ENCODE results near the gene CADPS. TPM values are rescaled to one million over a fixed set of nuclear protein-coding genes. Genes with fewer than 3 reads are reported as not detected.

CADPS gene
- total RNA-seq, 1 experiment from 2014 or later: 5.2 TPM

DNA sequence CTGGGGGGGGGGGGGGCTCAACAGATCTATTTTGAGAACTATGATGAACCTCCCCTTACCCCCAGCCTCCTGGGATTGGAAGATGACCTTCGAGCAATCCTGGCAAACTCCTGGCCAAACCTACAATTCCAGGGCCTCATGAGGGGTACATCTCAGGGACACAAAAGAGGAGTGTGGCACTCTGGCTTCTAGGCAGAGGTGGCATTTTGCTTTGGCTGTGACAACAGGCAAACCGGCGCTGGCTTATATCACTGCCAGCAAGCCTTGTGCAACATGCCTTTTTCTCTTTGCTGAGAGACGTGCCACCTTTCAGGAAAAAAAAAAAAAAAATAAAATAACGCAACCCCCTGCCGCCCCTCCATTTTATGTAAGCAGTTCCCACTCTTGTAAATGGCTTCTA is 470.1 kb downstream of the CADPS start:
- Histone ChIP-seq H3K27me3 (ENCODE audit: control insufficient read depth, insufficient read depth, low read length) (0 out of 2 replicates have a peak, but pooled peaks cover 1% of the 10 kb centered on the region), H3K4me3 (ENCODE audit: insufficient read depth, low read depth, low read length) (no peak overlapping the region), H3K36me3 (replicated peaks; ENCODE audit: control insufficient read depth, insufficient read depth, low read length) (no peaks in the 10 kb centered on the region)
- no peak for DNase-seq

DNA sequence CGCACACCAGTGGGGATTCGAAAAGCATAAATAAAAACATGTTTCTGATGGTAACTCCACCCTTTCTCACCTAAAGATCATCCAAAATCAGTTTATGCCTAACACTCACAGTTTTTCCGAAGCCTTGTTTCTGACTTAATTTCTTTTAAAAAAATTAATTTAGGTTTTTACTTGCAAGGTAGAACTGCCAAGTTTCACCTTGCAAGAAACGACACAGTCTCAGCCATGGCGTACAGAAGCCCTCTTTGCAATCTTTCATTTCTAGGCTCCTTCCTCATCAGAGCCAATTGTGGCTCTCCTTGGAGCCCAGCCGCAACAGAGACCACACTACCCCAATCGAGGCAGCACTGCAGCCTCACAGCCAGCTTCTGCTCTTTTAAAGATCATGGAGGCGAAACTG is 470.9 kb downstream of the CADPS start:
- Histone ChIP-seq H3K36me3 (replicated peaks; ENCODE audit: control insufficient read depth, insufficient read depth, low read length) (no peaks in the 10 kb centered on the region), H3K4me3 (ENCODE audit: insufficient read depth, low read depth, low read length) (no peak overlapping the region), H3K27me3 (ENCODE audit: control insufficient read depth, insufficient read depth, low read length) (0 out of 2 replicates have a peak, but pooled peaks cover 1% of the 10 kb centered on the region)
- no peak for DNase-seq

DNA sequence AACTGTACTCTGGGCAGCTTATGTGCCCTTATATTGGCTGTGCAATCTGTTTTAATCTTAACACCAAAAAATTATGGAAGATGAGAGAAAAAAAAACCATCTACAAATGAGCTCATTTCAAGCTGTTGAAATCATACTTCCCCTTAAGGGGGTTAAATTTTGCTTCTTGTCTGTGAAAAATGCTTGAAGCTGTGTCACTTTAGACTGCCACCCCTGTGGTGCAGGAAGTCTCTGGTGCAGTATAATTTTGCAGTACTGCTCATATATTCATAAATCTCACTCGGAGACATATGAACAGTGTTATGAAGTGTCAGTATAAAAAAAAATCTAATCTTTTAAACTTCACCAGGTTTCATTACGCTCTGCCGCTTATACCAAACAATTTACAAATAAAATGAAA is 471.5 kb downstream of the CADPS start:
- 0 out of 2 replicates have a peak, but pooled peaks cover 1% of the 10 kb centered on the region for H3K27me3 ChIP-seq (ENCODE audit: control insufficient read depth, insufficient read depth, low read length)
- no peak overlapping the region for H3K4me3 ChIP-seq (ENCODE audit: insufficient read depth, low read depth, low read length)
- no peaks in the 10 kb centered on the region for H3K36me3 ChIP-seq (replicated peaks; ENCODE audit: control insufficient read depth, insufficient read depth, low read length)
- DNase-seq: no peak

DNA sequence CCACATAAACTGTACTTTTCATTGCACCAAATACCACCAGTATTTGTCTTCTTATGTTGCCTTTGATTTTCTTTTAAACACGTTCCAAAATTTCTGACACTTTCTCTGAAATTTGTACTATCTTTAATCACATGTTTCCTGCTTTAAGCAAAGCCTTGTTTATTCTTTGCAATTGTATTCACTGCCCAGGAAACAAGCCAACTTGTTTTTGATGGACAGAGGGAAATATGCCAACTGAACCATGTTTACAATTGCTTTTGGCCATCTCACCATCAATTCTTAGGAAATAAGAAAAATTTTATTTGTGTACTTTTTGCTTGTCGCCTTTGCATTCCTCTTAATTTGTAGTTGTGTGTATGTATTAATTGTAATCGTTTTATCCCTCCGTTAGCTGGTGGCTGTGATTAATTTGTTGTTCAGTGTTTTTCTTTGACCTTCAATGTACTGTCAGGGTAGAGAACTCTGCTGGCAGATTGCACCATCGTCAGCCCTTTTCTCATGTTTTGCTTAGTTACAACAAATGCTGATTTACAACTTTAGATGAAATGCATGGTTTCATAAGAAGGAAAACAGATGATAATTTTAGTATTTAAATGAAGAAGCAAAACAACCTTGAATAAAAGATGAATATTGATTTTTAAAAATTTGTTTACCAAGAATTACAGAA is 482.5 kb downstream of the CADPS start:
- Histone ChIP-seq H3K4me3 (ENCODE audit: insufficient read depth, low read depth, low read length) (no peak overlapping the region), H3K36me3 (replicated peaks; ENCODE audit: control insufficient read depth, insufficient read depth, low read length) (no peaks in the 10 kb centered on the region), H3K27me3 (ENCODE audit: control insufficient read depth, insufficient read depth, low read length) (no peaks in the 10 kb centered on the region; the same call in 1 of the 2 replicates)
- DNase-seq: no peak

DNA sequence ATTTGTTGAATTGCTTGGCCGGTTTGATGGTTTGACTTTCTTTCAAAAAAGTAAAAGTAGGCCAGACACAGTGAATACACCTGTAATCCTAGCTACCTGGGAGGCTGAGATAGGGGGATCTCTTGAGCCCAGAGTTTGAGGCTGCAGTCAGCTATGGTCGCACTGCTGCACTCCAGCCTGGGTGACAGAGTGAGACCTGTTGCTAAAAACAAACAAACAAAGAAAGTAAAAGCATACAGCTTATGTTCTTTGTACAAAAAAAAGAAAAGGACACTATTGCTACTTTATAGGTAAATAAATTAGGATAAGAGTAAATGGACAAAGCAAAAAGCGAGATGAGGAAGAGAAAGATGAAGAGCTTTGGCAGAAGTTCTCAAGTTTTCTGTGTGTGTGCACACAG is 488.0 kb downstream of the CADPS start:
- Histone ChIP-seq H3K36me3 (replicated peaks; ENCODE audit: control insufficient read depth, insufficient read depth, low read length) (no peaks in the 10 kb centered on the region), H3K4me3 (ENCODE audit: insufficient read depth, low read depth, low read length) (no peak overlapping the region), H3K27me3 (ENCODE audit: control insufficient read depth, insufficient read depth, low read length) (peaks cover 4% of the 10 kb centered on the region)
- no peak for DNase-seq

DNA sequence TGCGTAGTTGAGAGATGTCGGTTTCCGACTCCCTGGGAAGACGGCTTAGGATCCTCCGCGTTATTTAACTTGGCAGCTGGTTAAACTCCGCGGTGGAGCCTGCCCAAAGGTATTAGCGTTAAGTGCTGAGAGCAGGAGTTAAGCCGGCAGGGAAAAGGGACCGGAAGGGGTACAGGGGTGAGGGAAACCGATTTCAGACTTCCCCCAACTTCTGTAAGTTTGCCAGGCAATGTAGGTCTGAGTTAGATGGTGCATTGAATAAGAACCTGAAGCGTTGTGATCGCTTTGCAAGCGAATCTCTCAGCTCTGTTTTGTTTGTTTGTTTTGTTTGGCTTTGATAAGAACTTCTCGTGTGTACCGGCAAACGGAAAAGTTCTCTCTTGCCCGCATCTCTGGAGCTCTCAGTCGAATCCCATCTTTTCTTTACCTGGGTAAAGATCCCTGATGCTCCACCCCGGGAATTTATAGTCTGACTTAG is 495.9 kb downstream of the CADPS start:
- peak; percentile 70 for DNase-seq
- Histone ChIP-seq H3K4me3 (ENCODE audit: insufficient read depth, low read depth, low read length) (no peak overlapping the region), H3K27me3 (ENCODE audit: control insufficient read depth, insufficient read depth, low read length) (peaks cover 83% of the 10 kb centered on the region), H3K36me3 (replicated peaks; ENCODE audit: control insufficient read depth, insufficient read depth, low read length) (no peaks in the 10 kb centered on the region)

DNA sequence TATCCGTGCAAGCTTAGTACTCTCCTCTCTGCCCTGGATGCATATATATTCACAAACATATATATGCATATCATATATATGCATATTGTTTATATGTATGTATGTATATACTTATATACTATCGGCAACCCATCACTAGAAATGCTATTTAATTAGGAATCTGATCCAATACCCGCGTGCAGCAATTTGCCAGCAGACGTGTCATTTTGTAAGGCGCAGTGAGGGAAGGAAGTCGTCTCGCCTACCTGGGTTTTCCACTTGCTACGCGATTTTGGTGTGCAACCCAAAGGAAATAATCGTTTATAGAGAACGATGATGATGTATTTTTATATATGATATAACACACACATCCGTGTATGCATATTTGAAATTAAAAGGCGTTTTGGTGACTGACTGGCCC is 496.3 kb downstream of the CADPS start:
- H3K4me3 ChIP-seq (ENCODE audit: insufficient read depth, low read depth, low read length): no peak overlapping the region
- no peak for DNase-seq
- H3K27me3 ChIP-seq (ENCODE audit: control insufficient read depth, insufficient read depth, low read length): peaks cover 87% of the 10 kb centered on the region
- no peaks in the 10 kb centered on the region for H3K36me3 ChIP-seq (replicated peaks; ENCODE audit: control insufficient read depth, insufficient read depth, low read length)

DNA sequence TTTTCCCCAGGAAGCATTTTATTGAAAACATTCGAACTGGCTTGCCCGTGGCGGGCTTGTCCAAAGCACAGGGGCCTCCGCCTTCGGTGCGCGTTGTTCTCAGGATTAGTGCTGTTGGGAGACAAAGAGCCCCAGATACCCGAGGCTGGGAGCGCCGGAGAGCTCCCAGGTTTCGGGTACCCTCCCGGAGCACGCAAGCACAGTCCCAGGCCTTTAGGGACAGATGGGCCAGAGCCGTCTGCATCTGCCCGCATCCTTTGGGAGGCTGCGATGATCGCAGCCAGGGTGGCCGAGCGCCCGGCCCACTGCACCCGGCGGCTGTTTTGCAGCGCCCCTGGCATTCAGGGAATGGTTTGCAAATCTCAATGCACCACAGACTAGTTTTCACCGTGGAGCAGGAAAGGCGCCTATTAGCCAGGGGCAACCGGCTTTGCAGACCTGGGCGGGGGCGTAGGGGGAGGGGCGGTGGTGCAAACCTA is 496.9 kb downstream of the CADPS start:
- DNase-seq: peak; percentile 85
- Histone ChIP-seq H3K27me3 (ENCODE audit: control insufficient read depth, insufficient read depth, low read length) (peaks cover 91% of the 10 kb centered on the region), H3K36me3 (replicated peaks; ENCODE audit: control insufficient read depth, insufficient read depth, low read length) (no peaks in the 10 kb centered on the region), H3K4me3 (ENCODE audit: insufficient read depth, low read depth, low read length) (no peak overlapping the region)

DNA sequence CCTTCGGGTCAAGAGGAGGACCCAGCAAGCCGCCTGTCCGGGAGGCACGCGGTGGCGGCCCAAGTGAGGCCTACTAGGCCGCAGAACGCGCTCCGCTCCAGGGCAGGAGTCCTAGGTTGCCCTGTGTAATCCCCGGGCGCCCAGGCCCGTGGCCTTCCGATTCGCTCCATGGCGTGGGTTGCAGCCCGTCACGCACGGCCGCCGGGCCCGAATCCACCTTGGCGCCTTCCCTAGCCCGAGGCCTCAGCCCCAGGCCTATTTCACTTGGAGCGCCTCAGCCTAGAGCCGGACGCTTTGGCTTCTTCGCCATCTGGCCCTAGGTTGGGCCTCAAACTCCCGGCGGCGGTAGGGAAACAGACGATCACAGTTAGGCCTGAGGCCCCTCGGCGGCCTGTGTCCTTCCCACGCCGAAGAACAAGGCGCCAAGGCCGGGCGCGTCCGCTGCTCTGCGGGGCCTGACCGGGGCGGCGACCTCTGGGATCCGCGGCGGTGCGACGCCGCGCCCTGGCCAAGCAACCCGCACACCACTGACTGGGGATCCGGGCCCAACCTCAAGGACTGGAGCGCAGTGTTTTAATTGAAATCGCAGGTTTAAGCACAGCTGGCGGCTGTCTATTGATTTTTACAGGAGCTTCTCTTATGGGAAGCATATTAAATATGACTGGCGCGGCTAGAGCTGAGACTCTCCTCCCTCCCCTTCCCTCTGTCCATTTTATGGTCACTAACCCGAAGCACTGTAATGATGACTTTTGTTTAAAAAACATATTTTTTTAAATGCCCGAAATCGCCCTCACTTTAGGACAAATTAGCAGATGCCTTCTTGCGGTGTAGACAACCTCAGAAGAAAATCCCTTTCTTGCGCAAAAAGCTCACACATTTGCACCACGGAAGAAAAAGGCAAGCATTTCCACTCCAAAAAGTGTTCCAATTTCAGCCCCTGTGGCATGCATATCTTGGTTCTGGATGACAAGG is 498.0 kb downstream of the CADPS start:
- DNase-seq: peak; percentile 83
- no peak overlapping the region for H3K4me3 ChIP-seq (ENCODE audit: insufficient read depth, low read depth, low read length)
- H3K36me3 ChIP-seq (replicated peaks; ENCODE audit: control insufficient read depth, insufficient read depth, low read length): no peaks in the 10 kb centered on the region
- H3K27me3 ChIP-seq (ENCODE audit: control insufficient read depth, insufficient read depth, low read length): peaks cover 100% of the 10 kb centered on the region

DNA sequence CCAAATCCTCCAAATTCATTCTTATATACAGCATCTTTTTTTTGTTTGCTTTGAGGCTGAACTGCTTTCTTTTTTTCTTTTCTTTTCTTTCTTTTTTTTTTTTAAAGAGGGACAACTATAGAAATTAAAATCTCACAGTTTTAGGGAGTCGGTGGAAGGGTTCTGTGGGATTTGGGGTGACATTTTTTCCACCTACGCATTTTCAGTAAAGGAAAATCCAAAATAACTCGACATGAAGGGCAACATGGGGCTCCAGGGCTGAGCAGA is 498.8 kb downstream of the CADPS start:
- Histone ChIP-seq H3K27me3 (ENCODE audit: control insufficient read depth, insufficient read depth, low read length) (peaks cover 100% of the 10 kb centered on the region), H3K4me3 (ENCODE audit: insufficient read depth, low read depth, low read length) (no peak overlapping the region)

DNA sequence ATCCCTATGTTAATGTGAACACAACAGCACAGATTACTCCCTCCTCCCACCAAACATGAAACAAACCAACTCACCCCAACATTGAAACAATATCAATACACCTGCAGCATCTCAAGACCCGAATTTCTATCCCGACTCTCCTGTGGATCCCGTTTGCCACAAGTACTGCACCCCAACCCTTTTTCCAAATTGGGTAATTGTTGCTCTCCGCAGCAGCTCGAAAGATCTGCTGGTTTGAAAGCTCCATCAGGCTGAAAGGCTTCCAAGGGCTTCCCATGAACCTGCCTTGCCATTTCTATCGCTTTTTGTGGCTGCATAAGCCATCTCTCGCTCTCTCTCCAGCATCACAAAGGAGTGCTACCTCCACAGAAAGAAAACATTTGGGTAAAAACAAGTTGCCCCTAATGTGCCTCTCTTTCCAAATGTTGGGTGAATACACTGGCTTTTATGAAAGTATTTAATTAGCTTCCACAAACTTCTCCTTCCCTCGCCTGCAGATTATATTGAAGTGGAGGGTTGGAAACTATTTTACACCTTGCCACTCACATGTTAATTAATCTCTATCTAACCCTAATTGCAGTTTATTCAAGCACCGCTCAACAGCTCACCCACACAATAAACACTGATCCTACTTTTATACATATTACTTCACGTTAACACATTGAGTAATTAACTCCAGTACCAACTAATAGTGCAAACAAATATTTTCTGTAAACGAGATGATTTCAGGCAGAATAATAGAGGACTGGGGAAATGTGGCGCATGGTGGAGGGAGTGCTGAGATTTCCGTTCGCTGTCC is 499.4 kb downstream of the CADPS start:
- Histone ChIP-seq H3K4me3 (ENCODE audit: insufficient read depth, low read depth, low read length) (no peak overlapping the region), H3K36me3 (replicated peaks; ENCODE audit: control insufficient read depth, insufficient read depth, low read length) (no peaks in the 10 kb centered on the region), H3K27me3 (ENCODE audit: control insufficient read depth, insufficient read depth, low read length) (peaks cover 100% of the 10 kb centered on the region)
- DNase-seq: peak; percentile 33

More for the DNA sequence above, 498.8 kb downstream of the CADPS start:
- H3K36me3 ChIP-seq (replicated peaks; ENCODE audit: control insufficient read depth, insufficient read depth, low read length): no peaks in the 10 kb centered on the region
- no peak for DNase-seq

DNA sequence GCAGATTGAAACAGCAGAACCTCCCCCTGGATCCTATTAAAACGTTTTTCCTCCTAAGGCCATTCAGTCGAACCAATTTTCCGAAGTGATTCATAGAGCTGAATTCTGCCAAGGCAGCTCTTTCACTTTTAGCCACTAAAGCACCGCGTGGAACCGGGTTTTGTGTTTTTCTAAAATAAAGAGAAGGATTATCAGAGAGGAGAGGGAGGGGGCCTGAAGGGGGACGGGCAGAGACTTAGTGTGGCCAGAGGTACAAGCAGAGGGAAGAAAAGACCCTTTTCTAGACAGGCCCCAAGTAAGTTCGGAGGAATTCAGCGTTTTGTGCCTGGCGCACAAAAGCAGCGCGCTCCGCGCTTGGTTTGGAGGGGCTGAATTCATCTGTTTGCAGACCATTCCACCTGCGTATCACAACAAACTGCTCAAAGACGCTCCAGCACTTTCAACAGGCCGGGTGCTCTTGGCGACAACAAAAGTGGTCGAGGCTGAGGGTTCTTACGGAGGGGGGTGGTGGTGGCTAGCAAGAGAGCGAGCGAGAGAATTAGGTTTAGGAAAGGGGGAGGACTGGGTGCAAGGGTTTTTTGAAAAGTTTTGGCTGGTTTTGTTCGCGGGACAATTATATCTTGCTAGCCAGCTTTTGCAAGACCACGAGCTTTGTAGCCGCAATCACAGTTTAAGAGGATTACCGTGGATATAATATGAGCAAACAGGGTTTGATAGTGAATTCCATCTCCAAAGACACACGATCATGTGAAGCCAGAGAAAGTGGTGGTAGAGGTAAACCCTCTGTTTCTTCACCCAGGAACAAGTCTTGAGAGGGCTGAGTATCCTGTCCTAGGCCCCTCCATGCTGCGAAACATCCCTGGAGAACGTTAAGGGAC is 500.6 kb downstream of the CADPS start:
- Histone ChIP-seq H3K36me3 (replicated peaks; ENCODE audit: control insufficient read depth, insufficient read depth, low read length) (no peaks in the 10 kb centered on the region), H3K4me3 (ENCODE audit: insufficient read depth, low read depth, low read length) (no peak overlapping the region), H3K27me3 (ENCODE audit: control insufficient read depth, insufficient read depth, low read length) (peaks cover 100% of the 10 kb centered on the region)
- peak; percentile 68 for DNase-seq

DNA sequence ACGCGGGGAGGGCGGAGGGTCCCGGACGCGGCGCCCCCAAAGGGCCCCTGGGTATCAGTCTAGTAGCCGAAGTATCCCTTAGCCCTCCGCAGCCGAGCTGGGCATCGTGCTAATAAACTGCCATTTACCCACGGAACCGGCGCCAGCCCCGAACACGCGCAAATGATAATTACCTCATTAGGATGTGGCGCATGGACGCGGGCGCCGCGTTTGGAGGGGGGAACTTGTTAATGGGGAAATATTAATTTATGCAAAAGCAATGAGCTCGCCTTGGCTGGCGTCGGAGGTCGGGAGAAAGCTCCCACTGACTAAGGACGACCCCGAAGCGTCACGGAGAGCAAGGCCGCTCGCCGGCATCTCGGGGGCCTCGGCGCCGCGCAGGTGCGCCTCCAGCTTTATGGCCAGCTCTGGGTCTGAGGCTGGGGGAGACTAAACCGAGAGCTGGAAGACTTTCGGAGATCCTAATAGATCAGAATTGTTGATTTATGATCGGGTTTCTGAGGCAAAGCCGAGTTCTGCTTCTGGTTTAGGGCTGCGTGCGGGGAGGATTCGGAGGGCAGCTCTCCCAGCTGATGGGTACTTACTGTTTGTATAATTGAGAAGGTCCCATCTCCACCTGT is 501.4 kb downstream of the CADPS start:
- no peak overlapping the region for H3K4me3 ChIP-seq (ENCODE audit: insufficient read depth, low read depth, low read length)
- H3K36me3 ChIP-seq (replicated peaks; ENCODE audit: control insufficient read depth, insufficient read depth, low read length): no peaks in the 10 kb centered on the region
- DNase-seq: peak; percentile 51
- peaks cover 100% of the 10 kb centered on the region for H3K27me3 ChIP-seq (ENCODE audit: control insufficient read depth, insufficient read depth, low read length)

Measured in H7 (cell line).